OCI-LY3 (cell line): ENCODE results near the gene NFKB2.

Experiments used
- CTCF ChIP-seq: fragments of 200-600, 300-600 bp; sonication (generic); IDR thresholded peaks from 2 replicates; pipeline ENCODE4 v1.5.1; 2014; ENCODE audit warnings: antibody characterized with exemption, low read length, low read depth
- EZH2phosphoT487 ChIP-seq: fragments of 200-600 bp; shearing (Covaris generic); IDR thresholded peaks from 2 replicates; pipeline ENCODE4 v1.6.1; 2018; ENCODE audit warnings: antibody characterized with exemption, mixed run types, low read depth

GRCh38 chr10:102444851-102445250, 49.3 kb downstream of the NFKB2 start:
- no peak for TF ChIP-seq CTCF
- TF ChIP-seq EZH2phosphoT487: no peak
